ENCODE results near the gene CABLES1. TPM values are rescaled to one million over a fixed set of nuclear protein-coding genes. Genes with fewer than 3 reads are reported as not detected.

CABLES1 gene
- total and polyA plus RNA-seq, 2 of the 8 experiments (the other 6 are each of a cell fraction or from before 2014, with no cell fraction given), result 9.2 to 26.4 TPM

DNA sequence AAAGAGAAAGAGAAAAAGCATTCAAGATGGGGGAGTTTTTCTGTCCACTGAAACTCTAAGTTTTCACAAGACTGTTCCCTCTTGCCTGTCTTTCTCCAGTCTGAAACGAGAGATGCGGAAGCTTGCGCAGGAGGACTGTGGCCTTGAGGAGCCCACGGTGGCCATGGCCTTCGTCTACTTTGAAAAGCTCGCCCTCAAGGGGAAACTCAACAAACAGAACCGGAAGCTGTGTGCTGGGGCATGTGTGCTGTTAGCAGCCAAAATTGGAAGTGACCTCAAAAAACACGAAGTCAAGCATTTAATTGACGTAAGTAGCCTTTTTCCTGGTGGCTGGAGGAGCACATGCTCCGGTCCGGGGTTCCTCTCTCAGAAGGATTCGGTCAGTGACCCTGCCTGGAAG lies 118.3 kb downstream of the CABLES1 start (continued):
- no peak for TF ChIP-seq CHD7 (IDR thresholded peaks at IDR 0.05; ENCODE audit: insufficient replicate concordance, low read length)
- no peak for TF ChIP-seq BCL11A (IDR thresholded peaks at IDR 0.05; ENCODE audit: low read depth in 2 of 2, low read length in 2 of 2)
- TF ChIP-seq TCF12 (IDR thresholded peaks at IDR 0.05; ENCODE audit: low read depth, low read length), result no peak
- no peak for TF ChIP-seq CEBPB (IDR thresholded peaks at IDR 0.05; ENCODE audit: low read depth, low read length)
- TF ChIP-seq GTF2F1 (IDR thresholded peaks at IDR 0.05; ENCODE audit: borderline replicate concordance, low read depth, low read length), result no peak
